Fibroblast of lung (primary cell): Measurements from ENCODE around the gene FBXL17. TPM values are rescaled to one million over a fixed set of nuclear protein-coding genes. Genes with fewer than 3 reads are reported as not detected.

ENCODE experiments used
- DNase-seq, 2 donors: peaks; one replicate each; pipeline versions ENCODE4 v3.0.0 to v3.0.0-alpha.2; 2010; ENCODE audit warnings: low read depth in 2 of 2
- H2AFZ ChIP-seq: 2 replicates; pipeline ENCODE4 v1.5.1; 2012; ENCODE audit warnings: low read length, control low read depth, inconsistent platforms
- H3K27ac ChIP-seq: 2 replicates; pipeline ENCODE4 v1.5.1; 2011; ENCODE audit warnings: low read length, control low read depth; ENCODE audit not compliant: insufficient read depth
- H3K27me3 ChIP-seq: 2 replicates; pipeline ENCODE4 v1.5.1; 2011; ENCODE audit warnings: mild to moderate bottlenecking, low read length; ENCODE audit not compliant: control insufficient read depth, insufficient read depth
- H3K36me3 ChIP-seq: 2 replicates; pipeline ENCODE4 v1.5.1; 2011; ENCODE audit warnings: low read length; ENCODE audit not compliant: control insufficient read depth, insufficient read depth
- H3K4me1 ChIP-seq: 2 replicates; pipeline ENCODE4 v1.5.1; 2011; ENCODE audit warnings: low read length; ENCODE audit not compliant: control insufficient read depth, insufficient read depth; ENCODE audit errors: extremely low read depth
- H3K4me2 ChIP-seq: 2 replicates; pipeline ENCODE4 v1.5.1; 2011; ENCODE audit warnings: low read length, control low read depth; ENCODE audit not compliant: insufficient read depth; ENCODE audit errors: extremely low read depth
- H3K4me3 ChIP-seq, 4 experiments: fragments of 200-600 bp in 1 of 4; sonication (generic) in 1 of 4; replicated peaks in 1 of 4; 2 replicates each; pipeline ENCODE4 v1.5.1; 2011 to 2016; ENCODE audit warnings: low read length in 4 of 4, low read depth in 3 of 4, mild to moderate bottlenecking in 3 of 4, control low read depth in 2 of 4, inconsistent platforms in 1 of 4, mixed read lengths in 1 of 4; ENCODE audit not compliant: insufficient read depth in 1 of 4; ENCODE audit errors: control extremely low read depth in 1 of 4
- H3K79me2 ChIP-seq: 2 replicates; pipeline ENCODE4 v1.5.1; 2012; ENCODE audit warnings: mild to moderate bottlenecking, low read length, inconsistent platforms; ENCODE audit not compliant: control insufficient read depth, insufficient read depth
- H3K9ac ChIP-seq: 2 replicates; pipeline ENCODE4 v1.5.1; 2011; ENCODE audit warnings: mild to moderate bottlenecking, low read length, control low read depth; ENCODE audit not compliant: insufficient read depth
- H3K9me3 ChIP-seq: 2 replicates; pipeline ENCODE4 v1.5.1; 2012; ENCODE audit warnings: low read depth, low read length; ENCODE audit not compliant: control insufficient read depth, insufficient read depth
- H4K20me1 ChIP-seq: 2 replicates; pipeline ENCODE4 v1.5.1; 2011; ENCODE audit warnings: low read length; ENCODE audit not compliant: control insufficient read depth, insufficient read depth; ENCODE audit errors: extremely low read depth
- CTCF ChIP-seq, 2 donors: IDR thresholded peaks in 1 of 2; conservative IDR thresholded peaks in 1 of 2; 1 replicate in 1 of 2; 2 replicates in 1 of 2; pipeline ENCODE4 v1.5.1; 2011 to 2012; ENCODE audit warnings: low read length in 2 of 2, control low read depth in 1 of 2, inconsistent platforms in 1 of 2, low read depth in 1 of 2, mild to moderate bottlenecking in 1 of 2
- EZH2 ChIP-seq: IDR thresholded peaks from 2 replicates; pipeline ENCODE4 v1.5.1; 2012; ENCODE audit warnings: low read length, control low read depth, mild to moderate bottlenecking; ENCODE audit errors: missing control alignments
- polyA plus RNA-seq, 2 donors: library from polyadenylated mRNA; depleted of rRNA in 1 of 2; stranded (reverse) in 1 of 2; unstranded in 1 of 2; fragments of >200 nt; gene quantifications; 2 replicates each; pipeline ENCODE4 v1.2.1, GENCODE V29; 2011 to 2012; ENCODE audit warnings: missing spikeins in 1 of 2
- total RNA-seq: library from RNA; depleted of rRNA; stranded (reverse); fragments of >200 nt; gene quantifications from 2 replicates; pipeline ENCODE4 v1.2.1, GENCODE V29; 2014

Gene FBXL17
- total and polyA plus RNA-seq, 2 donors (not counting 1 experiment from before 2014, with no cell fraction given) = 7.1 to 8.3 TPM

- no peak overlapping the region for H3K27ac ChIP-seq
- peak; percentile 38 to 86 for DNase-seq
- H3K9me3 ChIP-seq = no peaks in the 10 kb centered on the region
- H3K4me3 ChIP-seq = no peak overlapping the region
- no peaks in the 10 kb centered on the region for H3K4me1 ChIP-seq
- no peak overlapping the region for H3K4me2 ChIP-seq
- H3K27me3 ChIP-seq = no peaks in the 10 kb centered on the region
- H3K79me2 ChIP-seq = no peaks in the 10 kb centered on the region
- no peaks in the 10 kb centered on the region for H4K20me1 ChIP-seq
- H3K36me3 ChIP-seq = no peaks in the 10 kb centered on the region
- TF ChIP-seq EZH2 (no peak), CTCF (conservative IDR thresholded peaks at IDR 0.05 in 1 of 2, IDR thresholded peaks at IDR 0.05 in 1 of 2; ENCODE audit: low read depth in 1 of 2, low read length in 2 of 2) (no peak)
- H2AFZ ChIP-seq = no peak overlapping the region
- no peak overlapping the region for H3K9ac ChIP-seq
Observed at GRCh38 chr5:108216890-108217289, 165.0 kb downstream of the FBXL17 start.

- Histone ChIP-seq H3K27ac (no peak overlapping the region), H3K4me1 (no peaks in the 10 kb centered on the region), H3K9ac (no peak overlapping the region), H3K27me3 (no peaks in the 10 kb centered on the region), H3K4me2 (no peak overlapping the region), H3K4me3 (no peak overlapping the region), H2AFZ (no peak overlapping the region), H4K20me1 (no peaks in the 10 kb centered on the region), H3K79me2 (no peaks in the 10 kb centered on the region), H3K36me3 (no peaks in the 10 kb centered on the region), H3K9me3 (no peaks in the 10 kb centered on the region)
- DNase-seq = no peak
- TF ChIP-seq CTCF (conservative IDR thresholded peaks at IDR 0.05 in 1 of 2, IDR thresholded peaks at IDR 0.05 in 1 of 2; ENCODE audit: low read depth in 1 of 2, low read length in 2 of 2) (no peak), EZH2 (no peak)
Observed at GRCh38 chr5:108214857-108215256, 167.0 kb downstream of the FBXL17 start.

DNA sequence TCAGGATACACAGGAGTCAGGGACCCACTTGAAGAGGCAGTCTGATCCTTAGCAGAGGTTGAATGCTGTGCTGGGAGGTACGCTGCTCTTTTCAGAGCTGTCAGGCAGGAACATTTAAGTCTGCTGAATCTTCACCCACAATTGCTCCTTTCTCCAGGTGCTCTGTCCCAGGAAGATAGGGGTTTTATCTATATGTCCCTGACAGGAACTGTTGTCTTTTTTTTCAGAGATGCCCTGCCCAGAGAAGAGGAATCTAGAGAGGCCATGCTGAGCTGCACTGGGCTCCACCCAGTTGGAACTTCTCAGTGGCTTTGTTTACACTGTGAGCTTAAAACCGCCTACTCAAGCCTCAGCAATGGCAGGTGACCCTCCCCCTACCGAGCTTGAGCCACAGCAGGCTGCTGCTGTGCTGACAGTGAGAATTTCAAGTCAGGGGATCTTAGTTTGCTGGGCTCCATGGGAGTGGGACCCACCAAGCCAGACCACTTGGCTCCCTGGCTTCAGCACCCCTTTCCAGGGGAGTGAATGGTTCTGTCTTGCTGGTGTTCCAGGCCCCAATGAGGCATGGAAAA is 169.0 kb downstream of the FBXL17 start:
- H3K9me3 ChIP-seq = no peaks in the 10 kb centered on the region
- H2AFZ ChIP-seq = no peak overlapping the region
- H4K20me1 ChIP-seq = no peaks in the 10 kb centered on the region
- DNase-seq = peak; percentile 24 to 73
- no peak overlapping the region for H3K27ac ChIP-seq
- H3K79me2 ChIP-seq = no peaks in the 10 kb centered on the region
- no peaks in the 10 kb centered on the region for H3K27me3 ChIP-seq
- no peaks in the 10 kb centered on the region for H3K4me1 ChIP-seq
- H3K36me3 ChIP-seq = no peaks in the 10 kb centered on the region
- TF ChIP-seq CTCF (conservative IDR thresholded peaks at IDR 0.05 in 1 of 2, IDR thresholded peaks at IDR 0.05 in 1 of 2; ENCODE audit: low read depth in 1 of 2, low read length in 2 of 2) = no peak
- no peak for TF ChIP-seq EZH2
- no peak overlapping the region for H3K4me2 ChIP-seq
- no peak overlapping the region for H3K9ac ChIP-seq
- no peak overlapping the region for H3K4me3 ChIP-seq
